H1 (cell line): Measurements from ENCODE around the gene DOCK9.

Experiments used
- ASH2L ChIP-seq: fragments of 200-600, 300-600 bp; sonication (generic); IDR thresholded peaks from one replicate; pipeline ENCODE4 v1.7.1; 2017; ENCODE audit warnings: low read length
- ATF2 ChIP-seq: IDR thresholded peaks from 2 replicates; pipeline ENCODE4 v1.6.1; 2012; ENCODE audit warnings: low read length, inconsistent platforms
- CHD1 ChIP-seq: IDR thresholded peaks from 2 replicates; pipeline ENCODE4 v1.6.1; 2012; ENCODE audit warnings: low read depth, low read length, improper control_type of control experiment
- CTCF ChIP-seq, 3 experiments: IDR thresholded peaks; 1 replicate in 2 of 3; 2 replicates in 1 of 3; pipeline versions ENCODE4 v1.5.1 to v1.6.1; 2011; ENCODE audit warnings: low read length in 3 of 3, mild to moderate bottlenecking in 3 of 3, inconsistent platforms in 2 of 3, low read depth in 1 of 3, moderate library complexity in 1 of 3; ENCODE audit not compliant: insufficient read depth in 1 of 3; ENCODE audit errors: control extremely low read depth in 1 of 3
- EP300 ChIP-seq, 2 experiments: IDR thresholded peaks; 1 replicate in 1 of 2; 2 replicates in 1 of 2; pipeline ENCODE4 v1.6.1; 2011 to 2012; ENCODE audit warnings: low read depth in 2 of 2, low read length in 2 of 2, mild to moderate bottlenecking in 2 of 2, borderline replicate concordance in 1 of 2, inconsistent platforms in 1 of 2, moderate library complexity in 1 of 2
- EZH2 ChIP-seq: fragments of 200-600 bp; sonication (generic); IDR thresholded peaks from 2 replicates; pipeline ENCODE4 v1.7.1; 2012; ENCODE audit warnings: low read depth, mild to moderate bottlenecking, moderate library complexity, low read length, inconsistent platforms; ENCODE audit not compliant: severe bottlenecking
- GABPA ChIP-seq: IDR thresholded peaks from 2 replicates; pipeline ENCODE4 v1.6.1; 2011; ENCODE audit warnings: mild to moderate bottlenecking, low read length, moderate library complexity, borderline replicate concordance; ENCODE audit not compliant: insufficient read depth
- KDM4A ChIP-seq: IDR thresholded peaks from one replicate; pipeline ENCODE4 v1.7.1; 2012; ENCODE audit warnings: low read depth, mild to moderate bottlenecking, moderate library complexity, low read length, inconsistent platforms; ENCODE audit not compliant: severe bottlenecking
- YY1 ChIP-seq: IDR thresholded peaks from 2 replicates; pipeline ENCODE4 v1.6.1; 2011; ENCODE audit warnings: low read depth, mild to moderate bottlenecking, low read length

- TF ChIP-seq EP300 (IDR thresholded peaks at IDR 0.05; ENCODE audit: borderline replicate concordance in 1 of 2, low read depth in 2 of 2, low read length in 2 of 2) (no peak), CTCF (IDR thresholded peaks at IDR 0.05; ENCODE audit: control extremely low read depth in 1 of 3, insufficient read depth in 1 of 3, low read depth in 1 of 3, low read length in 3 of 3) (no peak), KDM4A (no peak), EZH2 (no peak), GABPA (no peak), YY1 (no peak), ATF2 (no peak), CHD1 (no peak), ASH2L (no peak)
Observed at GRCh38 chr13:99009987-99010551, 32.2 kb upstream of the DOCK9 start.
